Glomerular endothelial cell (primary cell): ENCODE results near the gene DOP1A. TPM values are rescaled to one million over a fixed set of nuclear protein-coding genes. Genes with fewer than 3 reads are reported as not detected.

Experiments
- DNase-seq: peaks from one replicate; pipeline ENCODE4 v3.0.0-alpha.2; 2011; ENCODE audit warnings: low read depth, low spot score; ENCODE audit errors: extremely low read depth
- total RNA-seq: library from RNA; depleted of rRNA; stranded (reverse); fragments of >200 nt; gene quantifications from 2 replicates; pipeline ENCODE4 v1.2.3, GENCODE V29; 2015

Gene DOP1A
- total RNA-seq, 1 donor from 2014 or later = 11.5 TPM

- no peak for DNase-seq
Observed at GRCh38 chr6:83198486-83199172, 131.2 kb downstream of the DOP1A start.

- DNase-seq = no peak
Observed at GRCh38 chr6:83199173-83199862, 131.8 kb downstream of the DOP1A start.

- no peak for DNase-seq
Observed at GRCh38 chr6:83199863-83200225, 132.4 kb downstream of the DOP1A start.

- DNase-seq = no peak
Observed at GRCh38 chr6:83202031-83202430, 134.6 kb downstream of the DOP1A start.

GRCh38 chr6:83215131-83216047 is 147.9 kb downstream of the DOP1A start:
- DNase-seq = no peak

- DNase-seq = no peak
Observed at GRCh38 chr6:83216806-83217205, 149.3 kb downstream of the DOP1A start.

Other genes with a start within 250 kb of the DOP1A start
- 3.7 and 6.2 TPM in 2 replicates for gene UBE3D, start 1.8 kb upstream of the DOP1A start, total RNA-seq
- 42.6 and 53.4 TPM in 2 replicates for gene PGM3, start 125.6 kb downstream of the DOP1A start, total RNA-seq
- gene RWDD2A, start 125.7 kb downstream of the DOP1A start, total RNA-seq = 3.8 and 5.1 TPM in 2 replicates